Measurements from ENCODE around the gene CCDC14. TPM values are rescaled to one million over a fixed set of nuclear protein-coding genes. Genes with fewer than 3 reads are reported as not detected.

Gene CCDC14
- total and polyA plus RNA-seq, 9 of the 15 experiments (the other 6 are each of a cell fraction or from before 2014, with no cell fraction given) = 18.6 to 107 (median 57.3) TPM

DNA sequence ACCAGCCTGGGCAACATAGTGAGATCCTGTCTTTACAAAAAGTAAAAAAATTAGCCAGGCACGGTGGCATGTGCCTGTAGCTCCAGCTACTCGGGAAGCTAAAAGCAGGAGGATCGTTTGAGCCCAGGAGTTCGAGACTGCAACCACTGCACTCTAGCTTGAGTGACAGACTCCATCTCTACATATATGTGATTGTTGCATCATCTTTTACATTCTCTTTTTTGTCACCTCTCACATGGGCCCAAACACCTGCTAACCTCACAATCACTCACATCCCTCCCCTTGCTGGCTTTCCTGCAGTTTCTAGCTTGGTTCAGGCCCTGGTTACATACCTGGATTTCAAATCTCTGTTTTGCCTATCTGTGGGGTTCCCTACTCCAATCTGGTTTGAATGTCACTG lies 96.3 kb downstream of the CCDC14 start (continued):
- no peak for TF ChIP-seq TBP (optimal IDR thresholded peaks at IDR 0.05; ENCODE audit: low read depth, low read length)
- TF ChIP-seq HDAC3 (IDR thresholded peaks at IDR 0.05; ENCODE audit: borderline replicate concordance, partially characterized antibody) = no peak
- no peak for TF ChIP-seq ZBTB8A (IDR thresholded peaks at IDR 0.05; ENCODE audit: partially characterized antibody)
- TF ChIP-seq E2F1 (CRISPR knock-in tag; IDR thresholded peaks at IDR 0.05) = no peak
- TF ChIP-seq, protein P1, sequence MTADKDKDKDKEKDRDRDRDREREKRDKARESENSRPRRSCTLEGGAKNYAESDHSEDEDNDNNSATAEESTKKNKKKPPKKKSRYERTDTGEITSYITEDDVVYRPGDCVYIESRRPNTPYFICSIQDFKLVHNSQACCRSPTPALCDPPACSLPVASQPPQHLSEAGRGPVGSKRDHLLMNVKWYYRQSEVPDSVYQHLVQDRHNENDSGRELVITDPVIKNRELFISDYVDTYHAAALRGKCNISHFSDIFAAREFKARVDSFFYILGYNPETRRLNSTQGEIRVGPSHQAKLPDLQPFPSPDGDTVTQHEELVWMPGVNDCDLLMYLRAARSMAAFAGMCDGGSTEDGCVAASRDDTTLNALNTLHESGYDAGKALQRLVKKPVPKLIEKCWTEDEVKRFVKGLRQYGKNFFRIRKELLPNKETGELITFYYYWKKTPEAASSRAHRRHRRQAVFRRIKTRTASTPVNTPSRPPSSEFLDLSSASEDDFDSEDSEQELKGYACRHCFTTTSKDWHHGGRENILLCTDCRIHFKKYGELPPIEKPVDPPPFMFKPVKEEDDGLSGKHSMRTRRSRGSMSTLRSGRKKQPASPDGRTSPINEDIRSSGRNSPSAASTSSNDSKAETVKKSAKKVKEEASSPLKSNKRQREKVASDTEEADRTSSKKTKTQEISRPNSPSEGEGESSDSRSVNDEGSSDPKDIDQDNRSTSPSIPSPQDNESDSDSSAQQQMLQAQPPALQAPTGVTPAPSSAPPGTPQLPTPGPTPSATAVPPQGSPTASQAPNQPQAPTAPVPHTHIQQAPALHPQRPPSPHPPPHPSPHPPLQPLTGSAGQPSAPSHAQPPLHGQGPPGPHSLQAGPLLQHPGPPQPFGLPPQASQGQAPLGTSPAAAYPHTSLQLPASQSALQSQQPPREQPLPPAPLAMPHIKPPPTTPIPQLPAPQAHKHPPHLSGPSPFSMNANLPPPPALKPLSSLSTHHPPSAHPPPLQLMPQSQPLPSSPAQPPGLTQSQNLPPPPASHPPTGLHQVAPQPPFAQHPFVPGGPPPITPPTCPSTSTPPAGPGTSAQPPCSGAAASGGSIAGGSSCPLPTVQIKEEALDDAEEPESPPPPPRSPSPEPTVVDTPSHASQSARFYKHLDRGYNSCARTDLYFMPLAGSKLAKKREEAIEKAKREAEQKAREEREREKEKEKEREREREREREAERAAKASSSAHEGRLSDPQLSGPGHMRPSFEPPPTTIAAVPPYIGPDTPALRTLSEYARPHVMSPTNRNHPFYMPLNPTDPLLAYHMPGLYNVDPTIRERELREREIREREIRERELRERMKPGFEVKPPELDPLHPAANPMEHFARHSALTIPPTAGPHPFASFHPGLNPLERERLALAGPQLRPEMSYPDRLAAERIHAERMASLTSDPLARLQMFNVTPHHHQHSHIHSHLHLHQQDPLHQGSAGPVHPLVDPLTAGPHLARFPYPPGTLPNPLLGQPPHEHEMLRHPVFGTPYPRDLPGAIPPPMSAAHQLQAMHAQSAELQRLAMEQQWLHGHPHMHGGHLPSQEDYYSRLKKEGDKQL (CRISPR knock-in tag; IDR thresholded peaks at IDR 0.05; ENCODE audit: borderline replicate concordance) = no peak
- 0 out of 2 replicates have a peak, but pooled peaks have one; percentile 50 for TF ChIP-seq ATF4 (CRISPR knock-in tag; IDR thresholded peaks at IDR 0.05)
- no peak for TF ChIP-seq CEBPG (CRISPR knock-in tag; IDR thresholded peaks at IDR 0.05)
- peak; percentile 24 to 44; a peak in 1 of 4 replicates for TF ChIP-seq CEBPG (tag; conservative IDR thresholded peaks at IDR 0.05 in 1 of 2, IDR thresholded peaks at IDR 0.05 in 1 of 2)
- TF ChIP-seq, protein P2, sequence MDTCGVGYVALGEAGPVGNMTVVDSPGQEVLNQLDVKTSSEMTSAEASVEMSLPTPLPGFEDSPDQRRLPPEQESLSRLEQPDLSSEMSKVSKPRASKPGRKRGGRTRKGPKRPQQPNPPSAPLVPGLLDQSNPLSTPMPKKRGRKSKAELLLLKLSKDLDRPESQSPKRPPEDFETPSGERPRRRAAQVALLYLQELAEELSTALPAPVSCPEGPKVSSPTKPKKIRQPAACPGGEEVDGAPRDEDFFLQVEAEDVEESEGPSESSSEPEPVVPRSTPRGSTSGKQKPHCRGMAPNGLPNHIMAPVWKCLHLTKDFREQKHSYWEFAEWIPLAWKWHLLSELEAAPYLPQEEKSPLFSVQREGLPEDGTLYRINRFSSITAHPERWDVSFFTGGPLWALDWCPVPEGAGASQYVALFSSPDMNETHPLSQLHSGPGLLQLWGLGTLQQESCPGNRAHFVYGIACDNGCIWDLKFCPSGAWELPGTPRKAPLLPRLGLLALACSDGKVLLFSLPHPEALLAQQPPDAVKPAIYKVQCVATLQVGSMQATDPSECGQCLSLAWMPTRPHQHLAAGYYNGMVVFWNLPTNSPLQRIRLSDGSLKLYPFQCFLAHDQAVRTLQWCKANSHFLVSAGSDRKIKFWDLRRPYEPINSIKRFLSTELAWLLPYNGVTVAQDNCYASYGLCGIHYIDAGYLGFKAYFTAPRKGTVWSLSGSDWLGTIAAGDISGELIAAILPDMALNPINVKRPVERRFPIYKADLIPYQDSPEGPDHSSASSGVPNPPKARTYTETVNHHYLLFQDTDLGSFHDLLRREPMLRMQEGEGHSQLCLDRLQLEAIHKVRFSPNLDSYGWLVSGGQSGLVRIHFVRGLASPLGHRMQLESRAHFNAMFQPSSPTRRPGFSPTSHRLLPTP (IDR thresholded peaks at IDR 0.05; ENCODE audit: borderline replicate concordance, extremely low read depth, insufficient read length) = no peak
- TF ChIP-seq ZNF121 (CRISPR knock-in tag; conservative IDR thresholded peaks at IDR 0.05) = no peak
- TF ChIP-seq DACH1 (IDR thresholded peaks at IDR 0.05; ENCODE audit: partially characterized antibody) = no peak
- TF ChIP-seq ZNF175 (CRISPR knock-in tag; IDR thresholded peaks at IDR 0.05; ENCODE audit: low read depth) = no peak
- TF ChIP-seq IRF9 (tag; IDR thresholded peaks at IDR 0.05) = 0 out of 2 replicates have a peak, but pooled peaks have one; percentile 19
- TF ChIP-seq HDGF (IDR thresholded peaks at IDR 0.05) = no peak
